Natural killer cell (primary cell): ENCODE data around the gene ANXA9. TPM values are rescaled to one million over a fixed set of nuclear protein-coding genes. Genes with fewer than 3 reads are reported as not detected.

ENCODE experiments used
- ATAC-seq, 3 donors: fragments of 150-1000 bp in 2 of 3; fragments of 200-7000 bp in 1 of 3; cut with Tn5 transposase; 1 replicate in 1 of 3; 2 replicates in 2 of 3; pipeline ENCODE4 v1.10.0; 2021; ENCODE audit warnings: mild to moderate bottlenecking in 2 of 3, moderate library complexity in 2 of 3
- DNase-seq, 2 donors: peaks; one replicate each; pipeline versions ENCODE4 v3.0.0 to v3.0.0-alpha.2; 2013 to 2021; ENCODE audit warnings: mixed read lengths in 1 of 2
- H3K27ac ChIP-seq: one replicate; pipeline ENCODE4 v1.5.1; 2013; ENCODE audit warnings: mild to moderate bottlenecking, low read length
- H3K27me3 ChIP-seq: one replicate; pipeline ENCODE4 v1.6.1; 2013; ENCODE audit warnings: low read length; ENCODE audit not compliant: control insufficient read depth, insufficient read depth
- H3K36me3 ChIP-seq: one replicate; pipeline ENCODE4 v1.6.1; 2013; ENCODE audit warnings: low read length; ENCODE audit not compliant: control insufficient read depth, insufficient read depth
- H3K4me1 ChIP-seq: one replicate; pipeline ENCODE4 v1.6.1; 2013; ENCODE audit warnings: low read length; ENCODE audit not compliant: control insufficient read depth, insufficient read depth
- H3K4me3 ChIP-seq: one replicate; pipeline ENCODE4 v1.5.1; 2013; ENCODE audit warnings: low read length
- H3K9me3 ChIP-seq: one replicate; pipeline ENCODE4 v1.6.1; 2013; ENCODE audit warnings: low read length; ENCODE audit not compliant: control insufficient read depth, insufficient read depth
- H3K27ac Mint-ChIP-seq, 2 donors: one replicate each; pipeline ENCODE4 v1.8.0; 2022; ENCODE audit warnings: mild to moderate bottlenecking in 2 of 2, mixed read lengths in 2 of 2, moderate library complexity in 1 of 2
- H3K27me3 Mint-ChIP-seq, 2 donors: one replicate each; pipeline ENCODE4 v1.8.0; 2022; ENCODE audit warnings: low read depth in 2 of 2, mixed read lengths in 2 of 2
- H3K36me3 Mint-ChIP-seq: one replicate; pipeline ENCODE4 v1.8.0; 2022; ENCODE audit warnings: mixed read lengths
- H3K4me1 Mint-ChIP-seq, 2 donors: one replicate each; pipeline ENCODE4 v1.8.0; 2022; ENCODE audit warnings: mixed read lengths in 2 of 2
- H3K4me3 Mint-ChIP-seq: one replicate; pipeline ENCODE4 v1.8.0; 2022; ENCODE audit warnings: mild to moderate bottlenecking, moderate library complexity, mixed read lengths
- H3K9me3 Mint-ChIP-seq, 2 donors: one replicate each; pipeline ENCODE4 v1.8.0; 2022; ENCODE audit warnings: mixed read lengths in 2 of 2
- WGBS: methylation state at CpG from one replicate; pipeline ENCODE4 v1.1.7; 2013; ENCODE audit warnings: missing lambda C conversion rate; ENCODE audit not compliant: insufficient coverage; 5-methylcytosine and 5-hydroxymethylcytosine counted together
- intact Hi-C: fragments of 100-400 bp; cut with micrococcal nuclease; formaldehyde crosslinking; loops from one replicate; pipeline ENCODE4 v1.14.2; 2022
- total RNA-seq, 4 donors: library from RNA; stranded (reverse); fragments of 120-200 nt in 1 of 4; gene quantifications; one replicate each; pipeline versions ENCODE4 v1.2.3 to v1.2.4, GENCODE V29; 2013 to 2022
- TF ChIP-seq, protein P1 (sequence below): fragments of 200-600 bp; IDR thresholded peaks from one replicate; pipeline ENCODE4 v1.8.0; 2022; ENCODE audit warnings: antibody characterized with exemption

ANXA9 gene
- total RNA-seq, 3 donors from 2014 or later (not counting 1 experiment from before 2014, with no cell fraction given), result 0.25 TPM; not detected in 2

DNA sequence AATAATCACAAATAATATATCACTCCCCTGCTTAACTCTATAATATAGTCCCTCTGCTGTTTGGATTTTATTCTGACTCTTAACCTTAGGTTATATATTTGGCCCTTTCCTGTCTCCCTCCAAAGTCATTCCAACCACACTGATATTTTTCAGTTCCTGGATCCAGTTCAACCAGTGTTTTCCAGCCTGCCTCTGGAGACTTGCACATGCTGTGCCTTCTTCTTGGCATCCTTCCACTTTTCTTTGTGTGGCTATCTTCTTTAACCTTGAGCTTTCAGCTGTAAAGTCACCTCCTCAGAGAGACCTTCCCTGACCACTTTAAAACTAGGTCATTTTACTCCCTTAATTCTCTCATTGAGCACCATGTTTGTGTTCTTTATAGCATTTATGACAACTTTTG, 26.8 kb upstream of the ANXA9 start:
- Mint-ChIP-seq H3K27me3 (no peaks in the 10 kb centered on the region), H3K27ac (peak overlapping the region in 1 of 2 donors; percentile 18), H3K9me3 (no peaks in the 10 kb centered on the region), H3K4me1 (no peaks in the 10 kb centered on the region), H3K36me3 (peaks cover 24% of the 10 kb centered on the region), H3K4me3 (no peak overlapping the region)
- no peaks in the 10 kb centered on the region for H3K4me1 ChIP-seq
- H3K36me3 ChIP-seq, result peaks cover 61% of the 10 kb centered on the region
- intact Hi-C loops, result no loop called here
- H3K27me3 ChIP-seq, result no peaks in the 10 kb centered on the region
- no peak overlapping the region for H3K27ac ChIP-seq
- H3K9me3 ChIP-seq, result no peaks in the 10 kb centered on the region
- TF ChIP-seq, protein P1, sequence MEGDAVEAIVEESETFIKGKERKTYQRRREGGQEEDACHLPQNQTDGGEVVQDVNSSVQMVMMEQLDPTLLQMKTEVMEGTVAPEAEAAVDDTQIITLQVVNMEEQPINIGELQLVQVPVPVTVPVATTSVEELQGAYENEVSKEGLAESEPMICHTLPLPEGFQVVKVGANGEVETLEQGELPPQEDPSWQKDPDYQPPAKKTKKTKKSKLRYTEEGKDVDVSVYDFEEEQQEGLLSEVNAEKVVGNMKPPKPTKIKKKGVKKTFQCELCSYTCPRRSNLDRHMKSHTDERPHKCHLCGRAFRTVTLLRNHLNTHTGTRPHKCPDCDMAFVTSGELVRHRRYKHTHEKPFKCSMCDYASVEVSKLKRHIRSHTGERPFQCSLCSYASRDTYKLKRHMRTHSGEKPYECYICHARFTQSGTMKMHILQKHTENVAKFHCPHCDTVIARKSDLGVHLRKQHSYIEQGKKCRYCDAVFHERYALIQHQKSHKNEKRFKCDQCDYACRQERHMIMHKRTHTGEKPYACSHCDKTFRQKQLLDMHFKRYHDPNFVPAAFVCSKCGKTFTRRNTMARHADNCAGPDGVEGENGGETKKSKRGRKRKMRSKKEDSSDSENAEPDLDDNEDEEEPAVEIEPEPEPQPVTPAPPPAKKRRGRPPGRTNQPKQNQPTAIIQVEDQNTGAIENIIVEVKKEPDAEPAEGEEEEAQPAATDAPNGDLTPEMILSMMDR, result no peak
- no peak for DNase-seq
- no peak overlapping the region for H3K4me3 ChIP-seq
- ATAC-seq, result no peak

DNA sequence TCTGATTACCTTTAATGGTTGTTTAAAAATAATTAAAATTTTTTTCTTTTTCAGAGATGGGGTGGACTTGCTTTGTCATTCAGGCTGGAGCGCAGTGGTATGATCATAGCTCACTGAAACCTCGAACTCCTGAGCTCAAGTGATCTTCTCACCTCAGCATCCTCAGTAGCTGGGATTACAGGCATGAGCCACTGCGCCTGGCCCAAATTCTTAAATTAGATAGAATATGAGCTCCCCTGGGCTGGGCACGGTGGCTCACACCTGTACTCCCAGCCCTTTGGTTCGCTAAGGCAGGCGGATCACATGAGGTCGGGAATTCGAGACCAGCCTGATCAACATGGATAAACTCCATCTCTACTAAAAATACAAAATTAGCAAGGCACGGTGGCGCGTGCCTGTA, 24.4 kb upstream of the ANXA9 start:
- H3K27me3 ChIP-seq, result no peaks in the 10 kb centered on the region
- Mint-ChIP-seq H3K4me1 (no peaks in the 10 kb centered on the region), H3K36me3 (peaks cover 16% of the 10 kb centered on the region), H3K27ac (no peak overlapping the region), H3K4me3 (no peak overlapping the region), H3K9me3 (no peaks in the 10 kb centered on the region), H3K27me3 (no peaks in the 10 kb centered on the region)
- no peaks in the 10 kb centered on the region for H3K9me3 ChIP-seq
- DNase-seq (no peak), ATAC-seq (no peak)
- H3K4me1 ChIP-seq, result no peaks in the 10 kb centered on the region
- H3K27ac ChIP-seq, result no peak overlapping the region
- intact Hi-C loops, result no loop called here
- WGBS, result 99% methylated on average over 11 of the region's 11 CpGs
- no peak overlapping the region for H3K4me3 ChIP-seq
- TF ChIP-seq, protein P1, result no peak
- peaks cover 62% of the 10 kb centered on the region for H3K36me3 ChIP-seq

DNA sequence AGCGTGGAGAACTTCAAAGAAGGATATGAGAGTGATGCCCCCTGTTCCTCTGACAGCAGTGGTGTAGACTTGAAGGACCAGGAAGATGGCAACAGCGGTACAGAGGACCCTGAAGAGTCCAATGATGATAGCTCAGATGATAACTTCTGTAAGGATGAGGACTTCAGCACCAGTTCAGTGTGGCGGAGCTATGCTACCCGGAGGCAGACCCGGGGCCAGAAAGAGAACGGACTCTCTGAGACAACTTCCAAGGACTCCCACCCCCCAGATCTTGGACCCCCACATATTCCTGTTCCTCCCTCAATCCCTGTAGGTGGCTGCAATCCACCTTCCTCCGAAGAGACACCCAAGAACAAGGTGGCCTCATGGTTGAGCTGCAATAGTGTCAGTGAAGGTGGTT, 21.4 kb upstream of the ANXA9 start:
- TF ChIP-seq, protein P1, result no peak
- Histone ChIP-seq H3K4me3 (no peak overlapping the region), H3K27me3 (no peaks in the 10 kb centered on the region), H3K36me3 (peaks cover 72% of the 10 kb centered on the region), H3K27ac (no peak overlapping the region), H3K4me1 (no peaks in the 10 kb centered on the region), H3K9me3 (no peaks in the 10 kb centered on the region)
- no peak overlapping the region for H3K4me3 Mint-ChIP-seq
- ATAC-seq (no peak), DNase-seq (no peak)
- WGBS, result 96% methylated on average over 7 of the region's 7 CpGs
- H3K9me3 Mint-ChIP-seq, result no peaks in the 10 kb centered on the region
- peaks cover 10% of the 10 kb centered on the region for H3K36me3 Mint-ChIP-seq
- H3K4me1 Mint-ChIP-seq, result no peaks in the 10 kb centered on the region
- H3K27me3 Mint-ChIP-seq, result no peaks in the 10 kb centered on the region
- H3K27ac Mint-ChIP-seq, result no peak overlapping the region
- intact Hi-C loops, result no loop called here

DNA sequence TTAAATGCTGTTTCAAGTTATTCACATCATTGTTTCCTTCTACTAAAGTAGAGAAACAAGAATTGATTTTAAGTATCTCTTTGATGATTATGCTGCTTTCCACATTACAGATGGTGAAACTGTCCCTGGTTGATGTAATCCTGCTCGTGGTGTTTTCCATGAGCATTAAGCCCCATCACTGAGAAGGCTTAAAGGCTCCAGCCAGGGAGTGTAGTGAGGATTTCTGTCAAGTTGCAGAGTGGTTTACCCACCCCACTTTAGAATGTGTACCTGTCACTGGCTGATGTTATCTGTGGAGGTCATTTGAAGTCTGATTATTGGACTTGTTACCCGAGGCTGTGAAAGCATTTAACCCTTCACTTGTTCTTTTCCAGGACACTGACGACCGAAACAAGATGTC, 20.3 kb upstream of the ANXA9 start:
- peaks cover 17% of the 10 kb centered on the region for H3K36me3 Mint-ChIP-seq
- no peak overlapping the region for H3K27ac ChIP-seq

More for the DNA sequence above, 20.3 kb upstream of the ANXA9 start:
- Histone ChIP-seq H3K27me3 (no peaks in the 10 kb centered on the region), H3K4me3 (no peak overlapping the region), H3K9me3 (no peaks in the 10 kb centered on the region), H3K4me1 (no peaks in the 10 kb centered on the region), H3K36me3 (peaks cover 76% of the 10 kb centered on the region)
- TF ChIP-seq, protein P1, result no peak
- no peak overlapping the region for H3K27ac Mint-ChIP-seq
- 66% methylated on average over 2 of the region's 4 CpGs for WGBS
- DNase-seq (no peak), ATAC-seq (no peak)
- intact Hi-C loops, result no loop called here
- peaks cover 0 to 5% of the 10 kb centered on the region in 2 donors for H3K4me1 Mint-ChIP-seq
- H3K4me3 Mint-ChIP-seq, result no peak overlapping the region
- no peaks in the 10 kb centered on the region for H3K9me3 Mint-ChIP-seq
- H3K27me3 Mint-ChIP-seq, result no peaks in the 10 kb centered on the region
